Upper lobe of left lung (tissue), 6 donors: ENCODE results near the gene SH2D2A. TPM values are rescaled to one million over a fixed set of nuclear protein-coding genes. Genes with fewer than 3 reads are reported as not detected.

Experiments used
- ATAC-seq, 2 donors: fragments of 200-7000 bp; cut with Tn5 transposase; one replicate each; pipeline ENCODE4 v1.9.1; 2022; ENCODE audit warnings: mild to moderate bottlenecking in 2 of 2, moderate library complexity in 2 of 2; ENCODE audit not compliant: low FRiP score in 2 of 2
- DNase-seq, 2 donors: peaks; one replicate each; pipeline ENCODE4 v3.0.0-alpha.2; 2019 to 2020
- H3K27ac ChIP-seq, 4 donors: fragments of 200-600 bp; sonication (generic); one replicate each; pipeline ENCODE4 v1.5.1; 2016 to 2019
- H3K27me3 ChIP-seq, 4 donors: fragments of 200-600 bp; sonication (generic); one replicate each; pipeline ENCODE4 v1.5.1; 2017 to 2019
- H3K36me3 ChIP-seq, 4 donors: fragments of 200-600 bp; sonication (generic); one replicate each; pipeline ENCODE4 v1.5.1; 2016 to 2019
- H3K4me1 ChIP-seq, 4 donors: fragments of 200-600 bp; sonication (generic); one replicate each; pipeline ENCODE4 v1.5.1; 2018 to 2019
- H3K4me3 ChIP-seq, 4 donors: fragments of 200-600 bp; sonication (generic); one replicate each; pipeline ENCODE4 v1.5.1; 2017 to 2019; ENCODE audit warnings: mild to moderate bottlenecking in 2 of 4, moderate library complexity in 1 of 4
- H3K9me3 ChIP-seq, 4 donors: fragments of 200-600 bp; sonication (generic); one replicate each; pipeline ENCODE4 v1.5.1; 2018 to 2019
- CTCF ChIP-seq, 6 experiments: fragments of 450-650 bp in 4 of 6; fragments of 200-600 bp in 2 of 6; sonication (generic) in 2 of 6; IDR thresholded peaks; one replicate each; pipeline ENCODE4 v1.5.1; 2016 to 2019; ENCODE audit warnings: antibody characterized with exemption in 6 of 6
- EP300 ChIP-seq, 4 donors: sonication (generic); formaldehyde crosslinking; IDR thresholded peaks; one replicate each; pipeline ENCODE4 v1.5.1; 2017; ENCODE audit warnings: antibody characterized with exemption in 4 of 4, control low read depth in 2 of 4
- POLR2A ChIP-seq, 4 donors: fragments of 450-650 bp; IDR thresholded peaks; one replicate each; pipeline ENCODE4 v1.5.1; 2016 to 2017; ENCODE audit warnings: antibody characterized with exemption in 4 of 4, mild to moderate bottlenecking in 2 of 4
- POLR2AphosphoS5 ChIP-seq, 2 donors: sonication (generic); formaldehyde crosslinking; IDR thresholded peaks; one replicate each; pipeline ENCODE4 v1.5.1; 2017; ENCODE audit warnings: antibody characterized with exemption in 2 of 2
- WGBS, 2 donors: methylation state at CpG; one replicate each; pipeline ENCODE4 v1.1.5; 2017 to 2018; 5-methylcytosine and 5-hydroxymethylcytosine counted together
- total RNA-seq, 6 donors: library from RNA; depleted of rRNA in 4 of 6; stranded (reverse); fragments of >200 nt in 4 of 6; gene quantifications; one replicate each; pipeline versions ENCODE4 v1.1.0 to v1.2.1, GENCODE V29; 2016 to 2021
- donor health status: DM: no; HTN: no; CAD: no; lungs with moderate emphysema.
- donor health status: DM: no; HTN: yes; CAD: no; lungs with severe emphysema.

Gene SH2D2A
- total RNA-seq, 6 donors from 2014 or later = 2.3 to 8.4 (median 5.0) TPM

GRCh38 chr1:156801409-156802121 lies 15.1 kb downstream of the SH2D2A start:
- H3K4me1 ChIP-seq = peaks cover 0 to 13% (median 6%) of the 10 kb centered on the region in 4 donors
- H3K4me3 ChIP-seq = no peak overlapping the region
- ATAC-seq (peak in 1 of 2 donors; percentile 62), DNase-seq (no peak)
- TF ChIP-seq EP300 (IDR thresholded peaks at IDR 0.05) = no peak
- TF ChIP-seq CTCF (IDR thresholded peaks at IDR 0.05) = no peak
- no peak for TF ChIP-seq POLR2A (IDR thresholded peaks at IDR 0.05)
- TF ChIP-seq POLR2AphosphoS5 (IDR thresholded peaks at IDR 0.05) = no peak
- WGBS, 2 donors = 75 to 76% methylated on average over 7 of the region's 7 CpGs
- no peaks in the 10 kb centered on the region for H3K27me3 ChIP-seq
- no peak overlapping the region for H3K27ac ChIP-seq
- peaks cover 14 to 56% (median 49%) of the 10 kb centered on the region in 4 donors for H3K36me3 ChIP-seq
- no peaks in the 10 kb centered on the region for H3K9me3 ChIP-seq

- Histone ChIP-seq H3K4me3 (no peak overlapping the region), H3K4me1 (no peaks in the 10 kb centered on the region), H3K36me3 (peaks cover 37 to 98% (median 89%) of the 10 kb centered on the region in 4 donors), H3K27me3 (no peaks in the 10 kb centered on the region), H3K27ac (no peak overlapping the region), H3K9me3 (no peaks in the 10 kb centered on the region)
- ATAC-seq = peak in 1 of 2 donors; percentile 70
- TF ChIP-seq POLR2A (IDR thresholded peaks at IDR 0.05) (no peak), CTCF (IDR thresholded peaks at IDR 0.05) (peak; percentile 28 to 62 (median 60)), EP300 (IDR thresholded peaks at IDR 0.05) (no peak)
- DNase-seq = no peak
- WGBS, 2 donors = 57 to 60% methylated on average over 4 of the region's 4 CpGs
Measured at GRCh38 chr1:156797212-156797871, 19.3 kb downstream of the SH2D2A start.

GRCh38 chr1:156796340-156797097 lies 20.1 kb downstream of the SH2D2A start:
- H3K4me3 ChIP-seq = no peak overlapping the region
- no peak for TF ChIP-seq POLR2A (IDR thresholded peaks at IDR 0.05)
- TF ChIP-seq POLR2AphosphoS5 (IDR thresholded peaks at IDR 0.05) = no peak
- no peak for TF ChIP-seq EP300 (IDR thresholded peaks at IDR 0.05)
- TF ChIP-seq CTCF (IDR thresholded peaks at IDR 0.05) = no peak
- no peak for DNase-seq
- H3K36me3 ChIP-seq = peaks cover 42 to 100% (median 92%) of the 10 kb centered on the region in 4 donors
- H3K27ac ChIP-seq = no peak overlapping the region
- WGBS, 2 donors = 87 to 94% methylated on average over 8 of the region's 8 CpGs
- no peaks in the 10 kb centered on the region for H3K4me1 ChIP-seq
- ATAC-seq = peak in 1 of 2 donors; percentile 64
- no peaks in the 10 kb centered on the region for H3K9me3 ChIP-seq
- no peaks in the 10 kb centered on the region for H3K27me3 ChIP-seq

GRCh38 chr1:156795787-156796186 lies 20.9 kb downstream of the SH2D2A start:
- no peak for DNase-seq
- 61 to 68% methylated on average over 7 of the region's 7 CpGs for WGBS, 2 donors
- Histone ChIP-seq H3K27ac (no peak overlapping the region), H3K27me3 (no peaks in the 10 kb centered on the region), H3K4me1 (no peaks in the 10 kb centered on the region), H3K36me3 (peaks cover 47 to 100% (median 91%) of the 10 kb centered on the region in 4 donors), H3K9me3 (no peaks in the 10 kb centered on the region), H3K4me3 (no peak overlapping the region)
- TF ChIP-seq POLR2AphosphoS5 (IDR thresholded peaks at IDR 0.05) (no peak), EP300 (IDR thresholded peaks at IDR 0.05) (no peak), POLR2A (IDR thresholded peaks at IDR 0.05) (no peak), CTCF (IDR thresholded peaks at IDR 0.05) (no peak)
- ATAC-seq = peak in 1 of 2 donors; percentile 24
